Cardiac septum (tissue), 1 donor: Measurements from ENCODE around the gene ADORA1. TPM values are rescaled to one million over a fixed set of nuclear protein-coding genes. Genes with fewer than 3 reads are reported as not detected.
A peak's percentile ranks its signal among the peaks of the same experiment; 100 is the strongest.

ENCODE experiments used
- DNase-seq: peaks from one replicate; pipeline ENCODE4 v3.0.0-alpha.2; 2020; ENCODE audit warnings: low spot score
- intact Hi-C: fragments of 100-400 bp; cut with DNase I; formaldehyde crosslinking; loops from one replicate; pipeline ENCODE4 v1.14.0; 2022
- total RNA-seq: library from RNA; stranded (reverse); fragmentation: NEBNext Ultra II Directional; extraction: Animal tissue kit (Norgen Biotek cat#: 25700); gene quantifications from one replicate; pipeline ENCODE4 v1.2.1, GENCODE V29; 2021
- donor health status: DM: no; HTN: no; CAD: no.

The ADORA1 gene
- total RNA-seq, 1 donor from 2014 or later: 12.1 TPM

DNA sequence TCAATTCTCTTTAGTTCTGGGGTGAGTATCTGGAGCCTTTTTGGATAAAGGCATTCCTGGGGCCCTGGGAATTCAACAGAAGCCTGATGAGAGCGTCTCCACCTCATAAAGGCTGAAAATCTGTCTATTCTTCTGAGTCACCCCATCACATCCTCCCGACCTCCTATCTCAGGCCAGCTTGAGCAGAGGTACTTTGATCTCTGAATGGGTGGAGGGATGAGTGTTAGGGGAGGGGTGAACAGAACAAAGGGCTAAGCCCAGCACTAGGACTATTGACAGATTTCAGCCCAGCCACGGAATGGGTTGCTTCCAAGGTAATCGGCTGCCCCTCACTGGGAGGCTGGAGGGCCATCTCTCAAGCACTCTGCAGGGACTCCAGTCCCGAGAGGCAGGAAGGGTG is 50.6 kb downstream of the ADORA1 start:
- intact Hi-C loops: no loop called here
- DNase-seq: no peak

DNA sequence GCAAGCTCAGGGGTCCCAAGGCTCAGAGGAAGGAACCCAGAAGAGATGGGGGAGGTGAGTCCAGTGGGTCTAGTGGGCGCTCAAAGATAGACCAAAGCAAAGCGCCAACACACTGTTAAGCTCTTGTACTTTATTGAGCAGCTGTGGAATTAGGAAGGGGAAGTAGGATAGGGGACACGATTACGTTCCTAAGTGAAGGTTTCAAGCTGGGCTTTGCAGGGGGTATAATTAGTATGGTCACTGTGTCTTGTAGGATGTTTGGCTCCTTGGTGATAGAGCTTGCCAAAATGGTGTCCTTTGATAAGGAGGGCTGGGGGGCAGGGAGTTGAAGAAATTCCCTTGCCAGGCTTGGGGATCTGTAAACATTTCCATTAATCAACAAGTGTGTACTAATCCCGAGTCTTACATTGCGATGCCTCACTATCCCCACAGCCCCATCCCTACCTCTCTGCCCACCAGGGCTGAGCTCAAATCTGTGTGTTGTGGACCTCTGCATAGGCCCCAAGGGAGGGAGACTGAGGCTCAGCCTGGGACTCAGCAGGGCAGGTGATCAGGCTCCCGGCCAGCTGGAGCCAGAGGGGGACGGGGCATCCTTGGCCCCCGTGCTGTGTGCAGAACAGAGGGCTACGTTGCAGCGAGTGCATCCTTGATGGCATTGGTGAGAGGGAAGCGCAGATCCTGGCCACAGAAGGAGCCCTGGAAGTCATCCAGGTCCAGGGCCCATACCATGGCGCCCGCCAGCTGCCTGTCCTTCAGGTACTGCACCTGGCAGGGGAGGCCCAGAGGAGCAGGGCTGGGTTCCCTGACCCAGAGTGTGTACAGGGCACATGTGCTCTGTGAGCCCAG is 51.5 kb downstream of the ADORA1 start:
- intact Hi-C loops: no loop called here
- peak; percentile 67 for DNase-seq

DNA sequence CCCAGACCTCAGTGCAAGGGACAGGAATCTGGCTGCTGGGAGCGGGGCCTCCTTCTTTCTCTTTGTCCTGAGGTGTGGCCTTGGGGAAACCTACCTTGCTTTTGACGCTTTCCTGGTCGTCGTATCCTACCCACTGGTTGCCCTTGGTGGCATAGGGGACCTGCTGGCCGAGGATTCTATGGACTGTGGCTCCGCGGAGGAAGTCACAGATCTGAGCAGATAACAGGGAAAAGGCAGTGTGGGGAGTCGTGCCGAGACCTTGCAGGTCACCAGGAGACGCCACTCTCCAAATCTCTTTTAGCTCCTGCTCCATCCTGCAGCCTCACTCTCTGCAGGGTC is 52.1 kb downstream of the ADORA1 start:
- no peak for DNase-seq
- intact Hi-C loops: no loop called here

DNA sequence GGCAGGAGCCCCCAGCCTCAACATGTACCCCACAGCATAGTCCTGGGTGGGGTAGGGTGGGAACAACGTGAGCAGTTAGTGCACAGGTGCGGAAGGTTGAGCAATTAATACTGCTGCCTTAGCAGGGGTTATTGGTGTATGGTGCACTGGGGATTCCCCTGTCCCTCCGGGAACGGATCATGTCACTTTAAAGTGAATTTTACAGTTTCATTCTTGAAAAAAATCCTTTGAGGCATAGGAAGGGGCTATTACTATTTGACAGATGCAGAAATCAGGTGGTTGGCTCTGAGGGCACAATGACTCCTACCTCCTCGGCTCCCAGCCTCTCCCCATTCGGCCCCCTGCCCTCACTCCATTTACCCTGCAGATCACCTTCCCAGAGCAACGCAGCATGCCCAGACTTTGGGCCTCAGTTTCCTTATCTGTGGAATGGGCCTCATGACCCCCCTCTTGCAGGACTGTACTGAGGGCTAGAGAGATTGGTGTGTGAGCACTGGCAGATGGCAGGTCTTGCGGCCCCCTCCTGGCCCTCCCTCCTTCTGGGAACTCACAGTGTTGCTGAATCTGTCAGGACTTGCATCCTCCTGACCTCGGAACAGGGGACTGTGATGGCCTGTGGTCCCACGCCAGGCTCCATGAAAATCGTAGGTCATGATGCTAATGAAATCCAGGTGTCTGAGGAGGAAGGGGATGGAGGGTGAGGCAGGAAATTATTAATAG is 53.2 kb downstream of the ADORA1 start:
- intact Hi-C loops: no loop called here
- DNase-seq: no peak

DNA sequence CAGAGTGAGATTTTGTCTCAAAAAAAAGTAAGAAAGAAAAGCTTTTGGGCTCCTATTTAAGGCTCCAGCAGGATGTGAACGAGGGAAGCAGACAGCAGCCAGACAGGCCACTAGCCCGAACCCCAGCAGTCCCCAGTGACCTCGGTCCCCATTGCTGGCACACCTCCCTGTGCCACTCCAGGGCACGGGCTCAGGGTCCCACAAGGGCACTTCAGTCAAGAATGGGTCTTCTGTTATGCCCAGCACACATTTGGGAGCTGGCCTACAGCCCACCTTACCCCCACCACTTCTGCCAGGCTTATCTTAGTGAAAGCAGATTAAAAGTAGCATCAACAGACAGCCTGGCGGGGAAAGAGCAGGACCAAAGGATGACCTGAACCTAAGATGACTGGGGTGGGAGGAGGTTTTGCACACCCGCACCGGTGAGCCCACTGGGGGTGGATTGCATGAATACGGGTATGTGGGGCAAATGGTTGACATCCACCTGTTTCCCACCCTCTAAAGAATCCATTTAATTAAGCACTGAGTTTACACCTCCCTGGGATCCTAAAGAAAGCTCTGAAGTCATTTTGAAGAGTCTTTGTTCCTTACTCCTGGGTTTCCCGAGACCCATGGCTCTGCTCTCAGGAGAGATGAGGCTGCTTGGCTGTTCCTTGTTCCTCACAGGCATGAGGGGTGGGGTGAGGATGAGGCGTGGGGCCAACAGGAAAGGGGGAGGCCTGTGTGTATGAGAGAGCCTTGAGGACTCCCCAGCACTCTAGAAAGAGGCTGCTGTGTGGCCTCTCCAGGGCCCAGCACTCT is 54.3 kb downstream of the ADORA1 start:
- peak; percentile 61 for DNase-seq
- intact Hi-C loops: no loop called here

DNA sequence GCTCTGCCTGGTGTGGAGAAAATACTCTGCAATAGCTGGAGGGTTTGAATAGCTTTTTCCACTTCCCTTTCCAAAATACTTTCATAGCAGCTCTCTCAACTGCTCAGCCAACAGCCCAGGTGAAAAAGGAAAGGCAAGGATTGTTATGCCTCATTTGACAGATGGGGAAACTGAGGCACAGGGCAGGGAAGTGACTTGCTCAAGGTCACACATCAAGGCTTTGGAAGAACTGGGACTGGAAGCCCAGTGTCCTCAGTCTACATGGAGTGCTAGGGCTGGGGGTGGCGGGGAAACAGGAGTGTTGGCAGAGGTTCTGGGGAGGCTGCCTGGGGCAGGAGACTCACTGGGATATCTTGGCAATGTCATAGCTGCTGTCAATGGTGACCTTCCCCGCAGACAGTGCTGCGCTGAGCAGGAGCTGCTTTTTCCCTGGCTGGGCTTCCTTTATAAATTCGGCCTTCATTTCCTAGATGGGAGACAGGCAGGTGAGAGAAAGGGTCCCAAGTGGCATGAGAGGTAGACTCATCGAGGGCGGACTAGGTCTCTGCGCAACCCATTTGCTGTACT is 54.9 kb downstream of the ADORA1 start:
- intact Hi-C loops: no loop called here

DNA sequence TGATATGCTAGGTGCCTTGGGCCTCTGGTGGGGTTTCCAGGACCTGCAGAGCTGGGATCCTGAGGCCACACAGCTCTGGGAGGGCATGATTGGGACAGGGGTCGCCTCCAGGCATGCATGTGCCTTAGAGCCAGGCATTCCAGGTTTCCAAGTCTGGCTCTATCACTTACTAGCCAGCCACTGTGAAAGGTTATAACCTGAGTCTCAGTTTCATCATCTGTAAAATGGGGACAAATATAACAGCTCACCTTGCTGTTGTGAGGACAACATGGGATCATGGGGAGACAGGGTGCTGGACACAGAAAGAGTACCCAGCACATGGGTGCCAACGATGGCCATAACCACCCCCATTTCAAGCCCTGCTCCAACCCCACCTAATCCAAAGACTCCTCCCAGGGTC is 56.3 kb downstream of the ADORA1 start:
- intact Hi-C loops: no loop called here
- peak; percentile 59 for DNase-seq

More for the DNA sequence above, 54.9 kb downstream of the ADORA1 start:
- DNase-seq: peak; percentile 59

DNA sequence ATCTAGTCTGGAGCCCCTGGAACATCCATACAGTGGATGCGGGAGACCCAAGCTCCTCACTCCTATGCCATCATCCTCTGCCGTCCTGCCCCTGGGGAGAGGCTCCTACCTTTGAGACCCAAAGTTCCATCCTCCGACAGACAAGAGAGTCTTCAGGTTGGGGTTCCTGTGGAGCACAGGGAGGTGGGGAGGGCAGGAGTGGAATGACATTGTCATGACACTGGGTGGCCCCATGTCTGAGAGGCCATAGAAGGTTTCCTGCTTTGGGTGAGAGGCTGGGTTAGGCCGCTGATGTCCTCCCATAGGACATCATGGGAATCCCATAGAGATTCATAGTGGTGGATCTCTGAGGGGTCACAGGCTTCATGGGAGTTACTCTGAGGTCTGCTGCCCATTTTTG is 56.9 kb downstream of the ADORA1 start:
- intact Hi-C loops: no loop called here
- no peak for DNase-seq

DNA sequence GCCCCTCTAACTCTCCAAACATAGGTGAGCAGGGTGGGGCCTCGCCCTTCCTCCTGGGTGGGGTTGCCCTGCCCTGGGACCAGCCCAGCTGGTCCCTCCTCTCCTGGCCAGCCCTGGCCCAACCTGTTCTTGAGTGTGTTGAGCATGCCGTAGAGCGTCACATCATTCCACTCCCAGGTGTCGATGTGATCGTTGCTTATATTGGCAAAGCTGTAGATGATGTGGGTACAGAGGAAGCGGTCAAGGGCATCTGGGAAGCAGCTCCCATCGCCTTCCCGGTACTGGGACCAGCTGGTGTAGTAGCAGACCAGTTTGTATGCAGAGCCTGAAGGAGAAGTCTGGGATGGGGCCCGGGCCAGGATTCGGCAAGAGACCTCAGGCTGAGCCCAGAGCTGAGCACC is 57.5 kb downstream of the ADORA1 start:
- DNase-seq: peak; percentile 36
- intact Hi-C loops: no loop called here

DNA sequence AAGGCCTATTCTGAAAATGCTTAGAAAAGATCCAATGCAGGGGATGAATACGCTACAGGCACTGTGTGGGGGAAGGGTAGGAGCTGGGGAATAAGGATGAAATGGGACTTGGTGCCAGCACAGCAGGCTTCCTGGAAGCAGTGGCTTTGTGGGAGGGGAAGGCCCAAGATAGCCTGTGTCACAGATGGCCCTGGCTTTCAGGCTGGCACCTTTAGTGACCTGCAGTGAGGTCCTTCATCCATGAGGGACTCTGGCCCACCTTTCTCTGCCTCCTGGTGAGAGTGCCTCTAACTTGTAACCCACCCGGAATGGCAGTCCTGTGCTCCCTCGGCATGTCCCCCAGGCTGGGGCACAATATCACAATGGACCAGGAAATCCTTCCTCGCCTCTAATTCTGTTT is 58.1 kb downstream of the ADORA1 start:
- peak; percentile 63 for DNase-seq
- intact Hi-C loops: no loop called here

DNA sequence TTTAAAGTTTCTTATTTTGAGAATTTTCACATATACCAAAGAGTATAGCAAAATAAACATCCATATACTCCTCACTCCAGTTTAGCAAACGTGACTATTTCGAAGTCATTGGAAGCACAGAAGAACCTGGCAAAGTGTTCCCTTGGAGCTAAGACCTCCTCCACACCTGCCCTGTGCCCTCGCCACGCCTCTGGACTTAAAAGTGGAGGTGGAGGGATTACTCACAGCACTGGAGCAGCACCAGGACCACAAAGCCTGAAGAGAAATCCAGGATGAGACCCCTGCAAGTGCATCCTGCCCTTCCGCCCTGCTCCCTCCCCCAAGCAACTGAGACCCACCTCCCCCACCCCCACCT is 58.5 kb downstream of the ADORA1 start:
- intact Hi-C loops: no loop called here

DNA sequence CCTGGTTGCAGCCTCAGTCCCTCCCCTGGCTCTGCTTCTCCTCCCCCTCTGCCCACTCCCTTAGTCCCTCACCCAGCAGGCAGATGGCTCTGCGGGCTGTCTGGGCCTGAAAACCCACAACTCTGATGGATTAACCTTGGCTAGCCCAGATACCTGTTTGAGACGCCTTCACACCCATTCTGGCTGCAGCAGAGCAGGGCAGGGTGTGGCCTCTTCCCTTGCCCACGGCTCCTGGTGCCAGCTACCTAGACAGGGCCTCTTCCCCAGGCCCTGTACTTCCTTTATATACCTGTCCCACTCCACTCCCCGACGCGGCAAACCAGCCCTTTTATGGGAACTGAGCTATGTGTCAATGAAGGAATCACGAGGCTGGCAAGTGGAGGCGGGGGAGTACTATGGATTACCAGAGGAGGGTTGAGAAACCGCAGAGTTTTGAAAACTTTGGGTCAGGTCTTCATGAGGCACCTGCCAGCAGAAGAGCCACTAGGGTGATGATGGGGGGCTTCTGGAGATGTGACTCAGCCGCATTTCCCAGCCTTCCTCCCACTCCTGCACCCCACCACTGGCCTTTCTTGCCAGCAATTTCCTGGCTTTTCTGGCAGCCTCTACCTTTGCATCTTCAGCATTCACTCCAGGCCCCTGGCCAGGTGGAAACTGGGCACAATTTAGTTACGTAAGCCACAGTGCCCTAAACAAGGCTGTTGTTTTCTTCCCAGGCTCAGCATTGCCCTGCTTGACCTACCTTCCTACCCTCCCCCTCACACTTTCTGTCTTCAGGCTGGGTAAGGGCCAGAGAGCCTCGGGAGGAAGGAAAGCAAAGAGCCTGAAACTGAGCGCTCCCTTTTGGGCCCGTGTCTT is 59.1 kb downstream of the ADORA1 start, which contains the start of gene CHI3L1:
TSS of gene CHI3L1 (minus strand) at position 259 of the 858 bp plus-strand sequence. CDS start at position 178, 81 bp downstream.
- intact Hi-C loops: no loop called here
- peak; percentile 44 for DNase-seq

More for the DNA sequence above, 58.5 kb downstream of the ADORA1 start:
- DNase-seq: no peak

DNA sequence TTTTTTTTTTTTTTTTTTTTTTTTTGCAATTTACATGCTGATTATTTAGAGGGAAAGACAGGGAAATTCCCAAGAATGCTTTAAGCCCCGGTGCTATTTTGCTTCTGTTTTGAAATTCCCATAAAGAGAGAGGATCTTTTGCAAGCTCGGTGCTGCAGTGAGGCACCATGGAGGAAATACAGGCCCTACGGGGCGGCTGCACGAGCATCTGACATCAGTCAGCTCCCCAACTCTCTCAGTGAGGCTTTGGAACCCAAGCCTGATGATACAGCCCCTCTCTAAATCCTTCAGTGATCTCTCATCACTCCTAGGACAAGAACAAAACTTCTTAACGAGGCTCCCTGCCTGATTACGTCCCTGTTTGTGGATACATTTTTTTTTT is 59.8 kb downstream of the ADORA1 start:
- intact Hi-C loops: no loop called here
- no peak for DNase-seq

DNA sequence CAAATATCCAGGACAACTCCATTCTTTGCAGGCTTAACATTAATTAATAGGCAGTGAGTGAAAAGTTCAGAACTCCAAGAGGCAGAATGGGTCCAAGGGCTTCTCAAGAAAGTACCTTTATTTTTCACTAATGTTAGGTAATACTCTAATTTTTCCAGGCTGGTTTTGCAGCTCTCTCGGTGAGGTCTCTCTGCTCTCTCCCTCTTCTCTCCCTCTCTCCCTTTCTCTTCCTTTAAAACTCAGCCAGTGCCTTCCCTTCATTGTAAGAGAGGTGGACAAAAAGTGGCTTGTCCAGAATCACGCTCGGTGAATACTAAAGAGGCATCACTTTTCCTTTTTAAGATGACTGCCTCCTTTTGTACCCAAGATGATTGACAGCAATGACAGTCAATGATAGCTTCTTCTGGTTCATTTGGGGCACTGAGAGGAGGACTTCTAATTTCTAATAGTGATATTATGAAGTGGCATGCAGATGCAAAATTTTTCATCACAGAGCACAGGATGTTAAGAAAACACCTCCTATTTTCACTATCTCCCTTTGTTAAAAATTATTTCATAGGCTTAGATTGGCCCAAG is 60.3 kb downstream of the ADORA1 start:
- DNase-seq: no peak
- intact Hi-C loops: no loop called here

DNA sequence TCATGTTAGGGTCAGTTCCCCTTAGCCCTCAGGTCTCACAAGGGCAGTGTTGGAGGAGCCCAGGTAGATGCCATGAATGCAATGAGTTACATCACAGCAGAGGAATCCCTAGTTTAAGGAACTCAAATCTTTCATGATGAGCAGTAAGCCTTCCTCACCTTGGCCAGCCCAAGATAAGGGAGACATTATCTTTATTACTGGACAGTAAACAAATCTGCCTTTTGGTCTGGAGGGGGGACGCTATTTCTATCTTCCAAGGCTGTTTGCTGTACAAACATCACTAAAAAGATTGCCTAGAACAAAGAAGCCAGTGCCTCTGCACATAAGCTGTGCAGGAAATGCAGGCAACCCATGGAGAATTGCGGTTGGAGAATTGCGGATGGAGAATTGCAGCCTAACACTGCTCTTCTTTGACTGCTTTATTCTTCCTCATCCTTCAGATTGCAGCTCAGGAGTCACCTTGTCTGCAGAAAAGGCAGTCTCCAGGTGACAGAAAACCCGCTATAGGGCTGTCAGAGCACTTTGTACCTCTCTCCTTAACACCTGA is 61.2 kb downstream of the ADORA1 start:
- intact Hi-C loops: no loop called here
- DNase-seq: no peak

DNA sequence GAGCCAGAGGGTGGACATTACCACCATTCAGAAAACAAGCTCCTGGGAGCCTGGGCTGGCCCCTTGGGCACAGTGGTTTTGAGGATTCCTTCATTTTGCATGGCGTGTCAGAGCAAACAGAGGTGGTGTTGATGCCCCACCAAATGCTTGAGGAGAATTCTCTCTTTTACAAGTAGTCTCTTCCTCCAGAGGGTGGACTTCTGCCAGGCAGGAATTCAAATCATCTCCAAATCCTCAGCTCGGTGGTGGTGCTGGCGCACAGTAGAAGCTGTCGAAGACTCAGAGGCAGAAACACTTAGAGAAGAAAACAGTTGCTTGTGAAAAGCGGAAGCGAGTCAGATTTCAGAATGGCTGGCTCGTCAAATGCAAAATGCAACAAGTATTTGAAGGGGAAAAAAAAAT is 62.4 kb downstream of the ADORA1 start:
- intact Hi-C loops: no loop called here
- DNase-seq: no peak

DNA sequence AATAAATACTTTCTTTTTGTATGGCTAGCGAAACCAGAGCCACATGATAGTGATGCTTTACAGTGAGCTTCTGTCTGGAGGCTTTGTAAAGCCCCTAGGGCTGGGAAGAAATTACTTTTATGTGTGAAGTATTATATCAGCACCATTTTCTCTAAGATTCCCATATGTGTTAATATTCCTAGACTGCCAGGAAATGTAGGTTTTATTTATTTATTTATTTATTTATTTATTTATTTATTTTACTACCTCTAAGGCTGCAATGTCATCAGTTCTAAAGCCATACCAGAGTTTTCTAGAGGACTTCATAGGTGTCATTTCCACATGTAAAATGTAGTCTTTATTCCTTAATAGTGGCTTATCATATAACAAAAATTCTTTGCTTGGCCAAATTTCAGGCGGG is 63.4 kb downstream of the ADORA1 start:
- no peak for DNase-seq
- intact Hi-C loops: no loop called here

DNA sequence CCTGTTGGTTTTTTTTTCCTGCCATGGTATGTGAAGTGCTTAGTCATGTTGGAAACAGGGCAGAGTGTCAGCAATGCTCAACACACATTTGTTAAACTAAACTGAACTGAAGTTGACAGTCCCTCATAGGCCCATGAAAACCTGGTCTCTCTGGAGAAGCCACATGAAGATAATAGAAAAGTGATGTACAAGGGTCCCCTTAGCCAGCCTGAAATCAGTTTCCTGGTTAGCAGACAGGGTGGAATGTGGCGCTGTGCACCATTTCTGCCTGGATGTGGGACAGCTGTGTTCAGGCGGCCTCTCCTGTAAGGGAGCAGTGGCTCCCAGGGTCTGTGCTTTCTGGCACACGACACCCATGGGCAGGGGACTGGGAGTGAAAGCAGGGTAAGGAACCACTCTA is 68.8 kb downstream of the ADORA1 start:
- DNase-seq: no peak

DNA sequence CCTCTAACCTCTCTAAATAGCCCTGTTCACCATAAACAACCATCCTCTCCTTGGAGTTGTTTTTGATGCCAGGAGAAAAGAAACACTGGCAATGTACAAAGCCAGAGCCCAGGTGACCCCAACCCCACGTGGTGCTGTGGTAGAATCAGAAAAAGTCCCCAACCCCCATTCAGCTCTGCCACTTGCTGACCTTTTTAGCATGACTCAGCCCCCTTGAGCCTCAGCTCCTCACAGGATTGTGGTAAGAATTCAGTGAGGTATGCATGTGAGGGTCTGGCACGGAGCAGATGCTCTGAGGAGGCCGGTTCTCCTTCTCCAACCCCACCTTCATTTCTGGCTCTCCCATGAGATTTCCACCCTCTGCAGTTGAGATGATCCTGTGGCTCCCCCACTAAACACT is 70.1 kb downstream of the ADORA1 start:
- intact Hi-C loops: no loop called here
- DNase-seq: no peak

More for the DNA sequence above, 68.8 kb downstream of the ADORA1 start:
- intact Hi-C loops: no loop called here
